ENCODE data around the gene SRPRA.
"Not testable (repeated sequence)": the region's sequence is repeated elsewhere in the genome, so short reads cannot be mapped to it uniquely, and the experiment has no call there.

Gene SRPRA

GRCh38 chr11:126257144-126257543, 11.6 kb downstream of the SRPRA start:
- Histone ChIP-seq H3K4me1 (ENCODE audit: control insufficient read depth, insufficient read depth, low read length) (peaks cover 7% of the 10 kb centered on the region), H3K4me3 (ENCODE audit: low read length) (no peak overlapping the region), H3K36me3 (ENCODE audit: insufficient read depth, low read length) (peaks cover 54% of the 10 kb centered on the region), H3K4me2 (ENCODE audit: low read length) (no peak overlapping the region), H3K27me3 (ENCODE audit: control insufficient read depth, insufficient read depth, low read length) (no peaks in the 10 kb centered on the region), H3K9me3 (replicated peaks; ENCODE audit: low read length) (no peaks in the 10 kb centered on the region), H3K9ac (ENCODE audit: low read depth, low read length) (no peak overlapping the region)

- Histone ChIP-seq H3K9ac (ENCODE audit: low read depth, low read length) (no peak overlapping the region), H3K36me3 (ENCODE audit: insufficient read depth, low read length) (peaks cover 48% of the 10 kb centered on the region), H3K4me1 (ENCODE audit: control insufficient read depth, insufficient read depth, low read length) (peaks cover 7% of the 10 kb centered on the region), H3K4me3 (ENCODE audit: low read length) (no peak overlapping the region), H3K27me3 (ENCODE audit: control insufficient read depth, insufficient read depth, low read length) (no peaks in the 10 kb centered on the region), H3K4me2 (ENCODE audit: low read length) (no peak overlapping the region), H3K9me3 (replicated peaks; ENCODE audit: low read length) (no peaks in the 10 kb centered on the region)
Measured at GRCh38 chr11:126256216-126256615, 12.5 kb downstream of the SRPRA start.

- peaks cover 47% of the 10 kb centered on the region for H3K36me3 ChIP-seq (ENCODE audit: insufficient read depth, low read length)
- H3K9me3 ChIP-seq (replicated peaks; ENCODE audit: low read length); H3K4me2 ChIP-seq (ENCODE audit: low read length); H3K4me1 ChIP-seq (ENCODE audit: control insufficient read depth, insufficient read depth, low read length); H3K27me3 ChIP-seq (ENCODE audit: control insufficient read depth, insufficient read depth, low read length); H3K9ac ChIP-seq (ENCODE audit: low read depth, low read length); H3K4me3 ChIP-seq (ENCODE audit: low read length): not testable (repeated sequence)
Measured at GRCh38 chr11:126255507-126255906, 13.2 kb downstream of the SRPRA start.

GRCh38 chr11:126254819-126255218, 13.9 kb downstream of the SRPRA start:
- peaks cover 7% of the 10 kb centered on the region for H3K4me1 ChIP-seq (ENCODE audit: control insufficient read depth, insufficient read depth, low read length)
- peaks cover 48% of the 10 kb centered on the region for H3K36me3 ChIP-seq (ENCODE audit: insufficient read depth, low read length)
- no peaks in the 10 kb centered on the region for H3K9me3 ChIP-seq (replicated peaks; ENCODE audit: low read length)
- H3K27me3 ChIP-seq (ENCODE audit: control insufficient read depth, insufficient read depth, low read length) = no peaks in the 10 kb centered on the region
- no peak overlapping the region for H3K4me2 ChIP-seq (ENCODE audit: low read length)
- no peak overlapping the region for H3K4me3 ChIP-seq (ENCODE audit: low read length)
- H3K9ac ChIP-seq (ENCODE audit: low read depth, low read length) = no peak overlapping the region

- Histone ChIP-seq H3K9ac (ENCODE audit: low read depth, low read length) (no peak overlapping the region), H3K4me3 (ENCODE audit: low read length) (no peak overlapping the region), H3K4me1 (ENCODE audit: control insufficient read depth, insufficient read depth, low read length) (peaks cover 7% of the 10 kb centered on the region), H3K27me3 (ENCODE audit: control insufficient read depth, insufficient read depth, low read length) (no peaks in the 10 kb centered on the region), H3K36me3 (ENCODE audit: insufficient read depth, low read length) (peaks cover 46% of the 10 kb centered on the region), H3K9me3 (replicated peaks; ENCODE audit: low read length) (no peaks in the 10 kb centered on the region), H3K4me2 (ENCODE audit: low read length) (no peak overlapping the region)
Measured at GRCh38 chr11:126253265-126253664, 15.4 kb downstream of the SRPRA start.

GRCh38 chr11:126246636-126247035, 22.1 kb downstream of the SRPRA start:
- peaks cover 12% of the 10 kb centered on the region for H3K4me1 ChIP-seq (ENCODE audit: control insufficient read depth, insufficient read depth, low read length)
- H3K4me2 ChIP-seq (ENCODE audit: low read length) = peak overlapping the region; percentile 20
- no peaks in the 10 kb centered on the region for H3K27me3 ChIP-seq (ENCODE audit: control insufficient read depth, insufficient read depth, low read length)
- H3K9ac ChIP-seq (ENCODE audit: low read depth, low read length) = no peak overlapping the region
- peaks cover 30% of the 10 kb centered on the region for H3K36me3 ChIP-seq (ENCODE audit: insufficient read depth, low read length)
- H3K9me3 ChIP-seq (replicated peaks; ENCODE audit: low read length) = no peaks in the 10 kb centered on the region
- no peak overlapping the region for H3K4me3 ChIP-seq (ENCODE audit: low read length)

GRCh38 chr11:126233391-126233790, 35.3 kb downstream of the SRPRA start:
- H3K27me3 ChIP-seq (ENCODE audit: control insufficient read depth, insufficient read depth, low read length) = no peaks in the 10 kb centered on the region
- no peak overlapping the region for H3K4me3 ChIP-seq (ENCODE audit: low read length)
- peaks cover 11% of the 10 kb centered on the region for H3K36me3 ChIP-seq (ENCODE audit: insufficient read depth, low read length)
- H3K9me3 ChIP-seq (replicated peaks; ENCODE audit: low read length) = no peaks in the 10 kb centered on the region
- peaks cover 12% of the 10 kb centered on the region for H3K4me1 ChIP-seq (ENCODE audit: control insufficient read depth, insufficient read depth, low read length)
- no peak overlapping the region for H3K4me2 ChIP-seq (ENCODE audit: low read length)
- no peak overlapping the region for H3K9ac ChIP-seq (ENCODE audit: low read depth, low read length)

- Histone ChIP-seq H3K9me3 (replicated peaks; ENCODE audit: low read length) (no peaks in the 10 kb centered on the region), H3K27me3 (ENCODE audit: control insufficient read depth, insufficient read depth, low read length) (no peaks in the 10 kb centered on the region), H3K36me3 (ENCODE audit: insufficient read depth, low read length) (peaks cover 11% of the 10 kb centered on the region), H3K9ac (ENCODE audit: low read depth, low read length) (no peak overlapping the region), H3K4me1 (ENCODE audit: control insufficient read depth, insufficient read depth, low read length) (peaks cover 12% of the 10 kb centered on the region), H3K4me2 (ENCODE audit: low read length) (no peak overlapping the region), H3K4me3 (ENCODE audit: low read length) (no peak overlapping the region)
Measured at GRCh38 chr11:126232683-126233082, 36.0 kb downstream of the SRPRA start.

- Histone ChIP-seq H3K27me3 (ENCODE audit: control insufficient read depth, insufficient read depth, low read length) (no peaks in the 10 kb centered on the region), H3K4me1 (ENCODE audit: control insufficient read depth, insufficient read depth, low read length) (peaks cover 12% of the 10 kb centered on the region), H3K4me3 (ENCODE audit: low read length) (no peak overlapping the region), H3K4me2 (ENCODE audit: low read length) (no peak overlapping the region), H3K36me3 (ENCODE audit: insufficient read depth, low read length) (peaks cover 11% of the 10 kb centered on the region), H3K9me3 (replicated peaks; ENCODE audit: low read length) (no peaks in the 10 kb centered on the region), H3K9ac (ENCODE audit: low read depth, low read length) (no peak overlapping the region)
Measured at GRCh38 chr11:126231725-126232459, 36.8 kb downstream of the SRPRA start.

- H3K9ac ChIP-seq (ENCODE audit: low read depth, low read length) = no peak overlapping the region
- no peaks in the 10 kb centered on the region for H3K27me3 ChIP-seq (ENCODE audit: control insufficient read depth, insufficient read depth, low read length)
- no peak overlapping the region for H3K4me3 ChIP-seq (ENCODE audit: low read length)
- H3K4me1 ChIP-seq (ENCODE audit: control insufficient read depth, insufficient read depth, low read length) = peaks cover 12% of the 10 kb centered on the region
- H3K36me3 ChIP-seq (ENCODE audit: insufficient read depth, low read length) = peaks cover 5% of the 10 kb centered on the region
- H3K9me3 ChIP-seq (replicated peaks; ENCODE audit: low read length) = no peaks in the 10 kb centered on the region
- H3K4me2 ChIP-seq (ENCODE audit: low read length) = no peak overlapping the region
Measured at GRCh38 chr11:126229858-126230540, 38.7 kb downstream of the SRPRA start.

GRCh38 chr11:126226334-126227084, 42.2 kb downstream of the SRPRA start:
- no peak overlapping the region for H3K4me2 ChIP-seq (ENCODE audit: low read length)
- no peaks in the 10 kb centered on the region for H3K27me3 ChIP-seq (ENCODE audit: control insufficient read depth, insufficient read depth, low read length)
- peaks cover 4% of the 10 kb centered on the region for H3K4me1 ChIP-seq (ENCODE audit: control insufficient read depth, insufficient read depth, low read length)
- H3K9me3 ChIP-seq (replicated peaks; ENCODE audit: low read length) = no peaks in the 10 kb centered on the region
- peaks cover 5% of the 10 kb centered on the region for H3K36me3 ChIP-seq (ENCODE audit: insufficient read depth, low read length)
- no peak overlapping the region for H3K9ac ChIP-seq (ENCODE audit: low read depth, low read length)
- H3K4me3 ChIP-seq (ENCODE audit: low read length) = no peak overlapping the region

Measured in skeletal muscle satellite cell (primary cell).